ENCODE measurements around the gene ARMC7.
"Not testable (repeated sequence)": the region's sequence is repeated elsewhere in the genome, so short reads cannot be mapped to it uniquely, and the experiment has no call there.

The ARMC7 gene

DNA sequence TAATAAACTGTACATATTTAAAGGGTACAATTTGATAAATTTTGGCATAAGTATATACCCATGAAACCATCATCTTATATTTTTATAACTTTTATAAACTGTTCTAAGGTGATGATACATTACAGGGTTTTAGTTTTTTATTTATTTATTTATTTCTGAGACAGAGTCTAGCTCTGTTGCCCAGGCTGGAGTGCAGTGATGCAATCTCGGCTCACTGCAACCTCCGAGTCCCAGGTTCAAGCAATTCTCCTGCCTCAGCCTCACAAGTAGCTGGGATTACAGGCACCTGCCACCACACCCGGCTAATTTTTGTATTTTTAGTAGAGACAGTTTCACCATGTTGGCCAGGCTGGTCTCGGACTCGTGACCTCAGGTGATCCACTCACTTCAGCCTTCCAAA, 18.2 kb downstream of the ARMC7 start:
- DNase-seq (ENCODE audit: low read depth in 4 of 4, low spot score in 1 of 4), result not testable (repeated sequence)

DNA sequence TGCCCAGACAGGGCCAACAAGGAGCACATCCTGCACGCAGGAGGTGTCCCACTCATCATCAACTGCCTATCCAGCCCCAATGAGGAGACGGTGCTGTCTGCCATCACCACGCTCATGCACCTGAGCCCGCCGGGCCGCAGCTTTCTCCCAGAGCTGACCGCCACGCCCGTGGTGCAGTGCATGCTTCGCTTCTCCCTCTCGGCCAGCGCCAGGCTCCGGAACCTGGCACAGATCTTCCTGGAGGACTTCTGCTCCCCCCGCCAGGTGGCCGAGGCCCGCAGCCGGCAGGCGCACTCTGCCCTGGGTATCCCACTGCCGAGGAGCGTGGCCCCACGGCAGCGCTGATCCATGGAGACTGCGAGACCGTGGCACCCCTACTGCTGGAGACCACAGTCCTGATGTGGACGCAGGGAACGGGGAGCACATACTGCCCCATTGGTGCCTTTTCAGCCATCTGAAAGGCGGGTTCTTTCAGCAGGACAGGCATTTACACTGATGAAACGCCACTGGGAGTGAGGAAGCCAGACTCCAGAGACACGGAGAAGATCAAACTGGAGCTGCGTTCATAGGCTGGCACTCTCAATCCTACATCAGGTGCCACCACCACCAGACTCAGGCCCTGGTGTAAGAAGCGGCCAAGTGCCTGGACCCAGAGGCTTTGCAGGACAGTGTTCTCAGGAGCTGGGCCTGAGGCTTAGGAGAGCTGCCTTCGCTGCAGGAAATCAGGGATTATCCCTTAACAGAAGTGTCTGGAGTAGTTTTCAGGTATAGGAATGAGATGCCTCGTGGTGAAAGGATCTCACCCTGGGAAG, 19.1 kb downstream of the ARMC7 start:
- no peak for DNase-seq (ENCODE audit: low read depth in 4 of 4, low spot score in 1 of 4)

DNA sequence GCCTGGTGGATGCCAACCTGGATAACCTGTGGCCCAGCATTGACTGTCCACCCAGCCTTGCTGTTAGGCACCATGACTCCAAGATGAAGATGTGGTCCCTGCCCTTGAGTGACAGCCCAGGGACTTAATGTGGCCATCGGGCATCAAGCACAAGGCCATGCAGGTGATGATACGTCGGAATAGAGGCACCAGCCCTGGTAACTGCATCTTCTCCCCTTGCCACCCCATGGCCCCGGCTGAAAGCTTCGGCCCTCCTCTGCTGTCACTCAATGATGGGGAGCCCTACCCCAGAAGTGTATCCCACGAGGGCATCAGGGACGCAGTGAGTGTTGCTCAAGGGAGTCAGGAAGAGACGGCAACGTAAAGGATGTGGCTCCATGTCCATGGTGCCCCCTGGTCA, 19.8 kb downstream of the ARMC7 start:
- DNase-seq (ENCODE audit: low read depth in 4 of 4, low spot score in 1 of 4), result no peak

GRCh38 chr17:75130059-75130631, 20.4 kb downstream of the ARMC7 start:
- no peak for DNase-seq (ENCODE audit: low read depth in 4 of 4, low spot score in 1 of 4)

- DNase-seq (ENCODE audit: low read depth in 4 of 4, low spot score in 1 of 4), result no peak
These were observed 21.0 kb downstream of the ARMC7 start for GRCh38 chr17:75130632-75131277.

DNA sequence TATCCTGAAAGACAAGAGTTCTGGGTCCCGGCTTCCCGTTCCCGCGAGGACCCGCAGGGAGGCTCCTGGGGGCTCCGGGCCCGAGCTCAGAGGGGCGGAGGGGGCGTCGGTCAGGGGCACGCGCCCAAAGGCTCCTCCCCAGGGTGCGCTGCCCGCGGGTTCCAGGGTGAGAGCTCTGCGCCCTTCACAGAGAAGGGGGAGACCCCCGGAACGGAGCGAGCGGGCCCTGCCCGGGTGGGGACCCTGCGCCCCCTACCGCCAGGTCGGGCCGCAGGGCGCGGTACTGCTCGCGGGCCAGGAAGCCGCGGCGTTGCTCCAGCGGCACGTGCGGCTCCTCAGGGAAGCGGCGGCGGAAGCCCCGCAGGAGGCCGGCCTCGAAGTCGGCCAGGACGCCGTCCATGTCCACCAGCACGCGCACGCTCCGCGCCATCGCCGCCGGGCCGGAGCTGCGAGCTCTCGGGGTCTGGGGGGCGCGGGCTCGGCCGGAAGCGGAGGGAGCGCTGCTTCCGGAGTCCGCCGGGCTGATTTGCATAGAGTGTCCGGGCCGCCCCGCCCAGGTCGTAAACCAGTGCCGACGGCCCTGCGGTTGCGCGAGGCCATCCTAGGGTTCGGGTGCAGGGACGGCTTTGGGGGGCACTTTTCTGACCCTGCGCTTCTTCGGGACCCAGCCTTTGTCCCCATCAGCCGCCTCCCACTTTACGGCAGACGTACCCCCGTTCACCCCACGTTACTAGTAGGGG, 21.7 kb downstream of the ARMC7 start, which contains the start of gene NT5C:
Gene NT5C, minus strand, starts transcription at position 465 of the 740 bp plus-strand sequence. Its CDS starts 35 bp downstream, at position 430.
- peak; percentile 42 to 76 (median 56) for DNase-seq (ENCODE audit: low read depth in 4 of 4, low spot score in 1 of 4)

- not testable (repeated sequence) for DNase-seq (ENCODE audit: low read depth in 4 of 4, low spot score in 1 of 4)
These were observed 22.5 kb downstream of the ARMC7 start for GRCh38 chr17:75132018-75133000.

- no peak for DNase-seq (ENCODE audit: low read depth in 4 of 4, low spot score in 1 of 4)
These were observed 23.2 kb downstream of the ARMC7 start for GRCh38 chr17:75133001-75133400.

DNA sequence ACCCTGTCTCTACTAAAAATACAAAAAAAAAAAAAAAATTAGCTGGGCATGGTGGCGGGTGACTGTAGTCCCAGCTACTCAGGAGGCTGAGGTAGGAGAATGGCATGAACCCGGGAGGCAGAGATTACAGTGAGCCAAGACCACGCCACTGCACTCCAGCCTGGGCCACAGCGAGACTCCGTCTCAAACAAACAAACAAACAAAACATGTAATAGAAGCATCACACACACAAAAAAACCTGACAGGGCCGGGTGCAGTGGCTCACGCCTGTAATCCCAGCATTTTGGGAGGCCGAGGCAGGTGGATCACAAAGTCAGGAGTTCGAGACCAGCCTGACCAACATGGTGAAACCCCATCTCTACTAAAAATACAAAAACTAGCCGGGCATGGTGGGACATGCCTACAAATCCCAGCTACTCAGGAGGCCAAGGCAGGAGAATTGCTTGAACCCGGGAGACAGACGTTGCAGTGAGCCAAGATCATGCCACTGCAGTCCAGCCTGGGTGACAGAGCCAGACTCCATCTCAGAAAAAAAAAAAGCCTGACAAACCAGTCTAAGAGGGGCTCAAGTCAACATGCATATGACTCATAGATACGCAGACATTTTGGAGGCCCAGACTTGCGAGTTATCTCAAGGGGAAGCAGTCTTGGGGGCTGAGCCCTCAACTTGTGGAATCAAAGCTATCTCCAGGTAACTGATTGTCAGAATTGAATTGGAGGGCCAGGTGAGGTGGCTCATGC, 24.0 kb downstream of the ARMC7 start:
- DNase-seq (ENCODE audit: low read depth in 4 of 4, low spot score in 1 of 4), result not testable (repeated sequence)

DNA sequence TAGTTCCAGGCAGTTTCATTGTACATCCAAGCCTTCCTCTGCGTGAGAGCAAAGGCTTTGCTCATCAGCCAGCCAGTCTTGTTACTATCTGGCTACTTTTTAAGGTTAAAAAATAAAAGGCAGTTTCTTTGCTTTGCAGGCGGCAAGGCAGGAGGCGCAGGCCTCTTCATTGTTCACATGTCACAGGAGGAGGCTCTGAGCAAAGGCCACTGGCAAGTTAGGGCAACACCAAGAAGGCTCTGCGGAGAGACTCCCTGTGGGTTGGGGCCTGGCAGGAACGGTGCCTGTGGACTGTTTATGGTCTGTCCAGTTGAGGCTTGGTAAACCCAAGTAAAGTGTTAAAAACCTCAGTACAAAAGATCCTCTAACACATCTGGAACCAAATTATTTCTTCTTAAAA, 25.7 kb downstream of the ARMC7 start:
- no peak for DNase-seq (ENCODE audit: low read depth in 4 of 4, low spot score in 1 of 4)

- no peak for DNase-seq (ENCODE audit: low read depth in 4 of 4, low spot score in 1 of 4)
These were observed 26.2 kb downstream of the ARMC7 start for GRCh38 chr17:75135946-75136345.

DNA sequence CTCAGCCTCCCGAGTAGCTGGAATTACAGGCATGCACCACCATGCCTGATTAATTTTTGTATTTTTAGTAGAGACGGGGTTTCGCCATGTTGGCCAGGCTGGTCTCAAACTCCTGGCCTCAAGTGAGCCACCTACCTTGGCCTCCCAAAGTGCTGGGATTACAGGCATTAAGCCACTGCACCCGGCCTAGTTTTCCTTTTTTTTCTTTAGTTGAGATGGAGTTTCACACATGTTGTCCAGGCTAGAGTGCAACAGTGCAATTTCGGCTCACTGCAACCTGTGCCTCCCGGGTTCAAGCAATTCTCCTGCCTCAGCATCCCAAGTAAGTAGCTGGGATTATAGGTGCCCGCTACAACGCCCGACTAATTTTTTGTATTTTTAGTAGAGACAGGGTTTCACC, 28.0 kb downstream of the ARMC7 start:
- DNase-seq (ENCODE audit: low read depth in 4 of 4, low spot score in 1 of 4), result not testable (repeated sequence)

GRCh38 chr17:75138519-75138918, 28.8 kb downstream of the ARMC7 start:
- no peak for DNase-seq (ENCODE audit: low read depth in 4 of 4, low spot score in 1 of 4)

- no peak for DNase-seq (ENCODE audit: low read depth in 4 of 4, low spot score in 1 of 4)
These were observed 32.6 kb downstream of the ARMC7 start for GRCh38 chr17:75142236-75142971.

DNA sequence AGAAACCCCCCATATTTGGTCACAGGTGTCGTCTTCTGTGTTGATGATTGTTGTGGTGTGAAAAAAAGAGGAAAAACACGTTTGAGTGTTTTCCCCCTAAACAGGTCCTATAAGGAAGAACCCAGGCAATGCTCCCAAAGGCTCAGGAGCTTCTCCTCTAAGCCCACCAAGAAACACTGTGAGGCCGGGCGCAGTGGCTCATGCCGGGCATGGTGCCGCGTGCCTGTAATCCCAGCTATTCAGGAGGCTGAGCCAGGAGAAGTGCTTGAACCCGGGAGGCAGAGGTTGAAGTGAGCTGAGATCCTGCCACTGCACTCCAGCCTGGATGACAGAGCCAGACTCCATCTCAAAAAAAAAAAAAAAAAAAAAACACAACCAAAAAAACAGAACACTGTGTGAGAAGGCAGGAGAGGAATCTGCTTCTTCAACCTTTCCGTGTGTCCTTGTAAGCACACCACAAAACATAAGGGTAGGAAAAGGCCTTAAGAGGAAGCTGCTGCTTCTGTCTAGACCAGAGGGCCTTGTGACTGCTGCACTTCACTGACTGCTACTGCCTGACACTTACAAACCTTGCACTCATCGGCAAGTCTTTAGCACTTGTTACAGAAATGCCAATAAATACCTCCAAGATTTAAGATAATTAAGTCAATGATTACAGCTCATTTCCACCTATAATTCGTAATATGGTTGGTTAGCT, 35.2 kb downstream of the ARMC7 start:
- no peak for DNase-seq (ENCODE audit: low read depth in 4 of 4, low spot score in 1 of 4)

- DNase-seq (ENCODE audit: low read depth in 4 of 4, low spot score in 1 of 4), result no peak
These were observed 36.8 kb downstream of the ARMC7 start for GRCh38 chr17:75146592-75146991.

DNA sequence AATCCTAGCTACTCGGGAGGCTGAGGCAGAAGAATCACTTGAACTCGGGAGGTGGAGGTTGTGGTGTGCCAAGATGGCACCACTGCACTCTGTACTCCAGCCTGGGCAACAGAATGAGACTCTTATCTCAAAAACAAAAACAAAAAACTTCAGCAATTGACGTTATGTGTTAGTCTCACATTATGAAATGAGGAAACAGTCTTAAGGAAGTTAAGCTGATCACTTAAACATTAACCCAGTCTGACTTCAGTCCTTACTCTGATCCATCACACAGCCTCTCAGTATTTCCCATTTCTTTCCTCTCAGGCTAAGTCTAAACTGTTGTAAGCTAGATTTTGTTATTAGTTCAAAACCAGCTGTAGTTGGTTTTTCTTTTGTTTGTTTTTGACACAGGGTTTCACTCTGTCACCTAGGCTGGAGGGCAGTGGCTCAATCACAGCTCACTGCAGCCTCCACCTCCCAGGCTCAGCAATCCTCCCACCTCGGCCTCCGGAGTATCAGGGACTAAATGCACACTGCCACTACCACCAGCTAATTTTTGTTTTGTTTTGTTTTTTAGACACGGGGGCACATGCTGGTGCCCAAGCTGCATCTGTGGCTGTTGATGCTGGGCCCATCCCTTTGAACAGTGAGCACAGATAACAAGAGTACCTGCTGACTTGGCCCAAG, 38.2 kb downstream of the ARMC7 start:
- DNase-seq (ENCODE audit: low read depth in 4 of 4, low spot score in 1 of 4), result no peak

GRCh38 chr17:75151930-75152329, 42.2 kb downstream of the ARMC7 start:
- no peak for DNase-seq (ENCODE audit: low read depth in 4 of 4, low spot score in 1 of 4)

Data from stimulated activated CD4-positive, alpha-beta T cell treated with anti-CD3 and anti-CD28 coated beads, Interleukin-1b, Interleukin-23, amount 100 ng/mL, for 24 hours (primary cell).